Gastroesophageal sphincter (tissue), 4 donors: ENCODE measurements around the gene USP47. TPM values are rescaled to one million over a fixed set of nuclear protein-coding genes. Genes with fewer than 3 reads are reported as not detected.
A peak's percentile ranks its signal among the peaks of the same experiment; 100 is the strongest.

Experiments used
- ATAC-seq: fragments of 150-250 bp; one replicate; pipeline ENCODE4 v1.9.1; 2016; ENCODE audit warnings: mild to moderate bottlenecking, moderate library complexity
- H3K27ac ChIP-seq, 4 donors: fragments of 200-600 bp; sonication (generic) in 3 of 4; 1 replicate in 3 of 4; 2 replicates in 1 of 4; pipeline ENCODE4 v1.5.1; 2016 to 2019
- H3K27me3 ChIP-seq: fragments of 200-600 bp; sonication (generic); one replicate; pipeline ENCODE4 v1.5.1; 2019
- H3K36me3 ChIP-seq, 2 donors: fragments of 200-600 bp; sonication (generic); one replicate each; pipeline ENCODE4 v1.5.1; 2019; ENCODE audit warnings: control low read depth in 1 of 2
- H3K4me1 ChIP-seq, 3 donors: fragments of 200-600 bp; sonication (generic); 1 replicate in 2 of 3; 2 replicates in 1 of 3; pipeline ENCODE4 v1.5.1; 2016 to 2019; ENCODE audit warnings: control low read depth in 2 of 3
- H3K4me3 ChIP-seq, 2 donors: fragments of 200-600 bp; sonication (generic); one replicate each; pipeline ENCODE4 v1.5.1; 2019; ENCODE audit warnings: mild to moderate bottlenecking in 1 of 2, moderate library complexity in 1 of 2
- H3K9me3 ChIP-seq, 3 donors: fragments of 200-600 bp; sonication (generic); one replicate each; pipeline ENCODE4 v1.5.1; 2017 to 2019; ENCODE audit warnings: control low read depth in 2 of 3
- CTCF ChIP-seq, 4 experiments: fragments of 200-600 bp in 2 of 4; fragments of 450-650 bp in 2 of 4; sonication (generic) in 1 of 4; IDR thresholded peaks; one replicate each; pipeline ENCODE4 v1.5.1; 2017 to 2019; ENCODE audit warnings: antibody characterized with exemption in 4 of 4, mild to moderate bottlenecking in 2 of 4, moderate library complexity in 2 of 4
- EP300 ChIP-seq: sonication (generic); formaldehyde crosslinking; IDR thresholded peaks from one replicate; pipeline ENCODE4 v1.6.1; 2017; ENCODE audit warnings: antibody characterized with exemption, mild to moderate bottlenecking
- POLR2A ChIP-seq, 2 donors: fragments of 450-650 bp; IDR thresholded peaks; one replicate each; pipeline ENCODE4 v1.6.1; 2017; ENCODE audit warnings: antibody characterized with exemption in 2 of 2, mild to moderate bottlenecking in 2 of 2, moderate library complexity in 1 of 2
- POLR2AphosphoS5 ChIP-seq: sonication (generic); formaldehyde crosslinking; IDR thresholded peaks from one replicate; pipeline ENCODE4 v1.6.1; 2017; ENCODE audit warnings: antibody characterized with exemption
- WGBS, 2 donors: methylation state at CpG; one replicate each; pipeline ENCODE4 v1.1.5; 2018; ENCODE audit warnings: low coverage in 1 of 2; 5-methylcytosine and 5-hydroxymethylcytosine counted together
- total RNA-seq, 4 donors: library from RNA; depleted of rRNA; stranded (reverse); fragments of >200 nt; gene quantifications; one replicate each; pipeline ENCODE4 v1.1.0, GENCODE V29; 2016

The USP47 gene
- total RNA-seq, 4 donors from 2014 or later: 84.7 to 156 (median 115) TPM

GRCh38 chr11:11901929-11902328, 60.2 kb downstream of the USP47 start:
- H3K9me3 ChIP-seq: no peaks in the 10 kb centered on the region
- no peak for ATAC-seq
- WGBS, 2 donors: 85 to 95% methylated on average over 3 of the region's 3 CpGs

GRCh38 chr11:11909727-11910126, 68.0 kb downstream of the USP47 start:
- peaks cover 0 to 38% of the 10 kb centered on the region in 2 donors for H3K36me3 ChIP-seq
- ATAC-seq: peak; percentile 65
- H3K27me3 ChIP-seq: no peaks in the 10 kb centered on the region
- H3K4me3 ChIP-seq: no peak overlapping the region
- H3K27ac ChIP-seq: peak overlapping the region; percentile 55 to 77 (median 71)
- peaks cover 0 to 22% (median 7%) of the 10 kb centered on the region in 3 donors for H3K4me1 ChIP-seq
- H3K9me3 ChIP-seq: no peaks in the 10 kb centered on the region
- TF ChIP-seq POLR2AphosphoS5 (peak; percentile 63), POLR2A (IDR thresholded peaks at IDR 0.05) (no peak), CTCF (IDR thresholded peaks at IDR 0.05) (no peak), EP300 (no peak)

More at GRCh38 chr11:11901929-11902328, 60.2 kb downstream of the USP47 start:
- Histone ChIP-seq H3K27me3 (no peaks in the 10 kb centered on the region), H3K27ac (no peak overlapping the region), H3K4me3 (no peak overlapping the region), H3K4me1 (no peaks in the 10 kb centered on the region), H3K36me3 (peaks cover 0 to 59% of the 10 kb centered on the region in 2 donors)
- TF ChIP-seq POLR2A (IDR thresholded peaks at IDR 0.05) (no peak), POLR2AphosphoS5 (no peak), CTCF (IDR thresholded peaks at IDR 0.05) (no peak), EP300 (no peak)

- Histone ChIP-seq H3K36me3 (peaks cover 0 to 35% of the 10 kb centered on the region in 2 donors), H3K4me1 (peaks cover 0 to 22% (median 7%) of the 10 kb centered on the region in 3 donors), H3K27ac (peak overlapping the region; percentile 55 to 77 (median 71)), H3K27me3 (no peaks in the 10 kb centered on the region), H3K4me3 (no peak overlapping the region), H3K9me3 (no peaks in the 10 kb centered on the region)
- TF ChIP-seq POLR2AphosphoS5: no peak
- TF ChIP-seq CTCF (IDR thresholded peaks at IDR 0.05): no peak
- no peak for TF ChIP-seq POLR2A (IDR thresholded peaks at IDR 0.05)
- no peak for TF ChIP-seq EP300
- WGBS, 2 donors: 100% methylated on average over 1 of the region's 2 CpGs; no CpG with 5 or more reads in 1 of the 2 donors
- ATAC-seq: no peak
These were observed 68.8 kb downstream of the USP47 start for GRCh38 chr11:11910541-11910940.

- Histone ChIP-seq H3K4me3 (no peak overlapping the region), H3K27me3 (no peaks in the 10 kb centered on the region), H3K27ac (no peak overlapping the region), H3K4me1 (peaks cover 3 to 39% (median 7%) of the 10 kb centered on the region in 3 donors), H3K9me3 (no peaks in the 10 kb centered on the region), H3K36me3 (peaks cover 0 to 9% of the 10 kb centered on the region in 2 donors)
- 100% methylated on average over 1 of the region's 1 CpG for WGBS, 2 donors
- no peak for ATAC-seq
- TF ChIP-seq POLR2A (IDR thresholded peaks at IDR 0.05) (no peak), POLR2AphosphoS5 (no peak), EP300 (no peak), CTCF (IDR thresholded peaks at IDR 0.05) (no peak)
These were observed 71.6 kb downstream of the USP47 start for GRCh38 chr11:11913395-11913794.

GRCh38 chr11:11915625-11916024, 73.9 kb downstream of the USP47 start:
- no peaks in the 10 kb centered on the region for H3K9me3 ChIP-seq
- no peak overlapping the region for H3K27ac ChIP-seq
- ATAC-seq: no peak
- 97 to 100% methylated on average over 2 of the region's 2 CpGs for WGBS, 2 donors
- TF ChIP-seq CTCF (IDR thresholded peaks at IDR 0.05): no peak
- no peak for TF ChIP-seq POLR2A (IDR thresholded peaks at IDR 0.05)
- no peak for TF ChIP-seq POLR2AphosphoS5
- TF ChIP-seq EP300: no peak
- peaks cover under 1 to 20% (median 3%) of the 10 kb centered on the region in 3 donors for H3K4me1 ChIP-seq
- H3K27me3 ChIP-seq: no peaks in the 10 kb centered on the region
- H3K36me3 ChIP-seq: peaks cover 0 to 8% of the 10 kb centered on the region in 2 donors
- no peak overlapping the region for H3K4me3 ChIP-seq
